Activated T-helper 9 cell treated with anti-CD3 and anti-CD28 coated beads, Interleukin-2, amount 50 U/mL, for 16 hours (primary cell): Measurements from ENCODE around the gene ARG2.

Source experiments
- DNase-seq: peaks from one replicate; pipeline ENCODE4 v3.0.0-alpha.2; 2020; ENCODE audit warnings: low read depth

ARG2 gene

GRCh38 chr14:67638642-67639041 lies 18.9 kb downstream of the ARG2 start:
- DNase-seq, result no peak

- DNase-seq, result no peak
Observed at GRCh38 chr14:67641480-67641879, 21.8 kb downstream of the ARG2 start.

GRCh38 chr14:67641902-67642749 lies 22.4 kb downstream of the ARG2 start:
- DNase-seq, result no peak

- no peak for DNase-seq
Observed at GRCh38 chr14:67643713-67644112, 24.0 kb downstream of the ARG2 start.

- DNase-seq, result no peak
Observed at GRCh38 chr14:67644428-67644827, 24.7 kb downstream of the ARG2 start.

- DNase-seq, result no peak
Observed at GRCh38 chr14:67645414-67645813, 25.7 kb downstream of the ARG2 start.

GRCh38 chr14:67646131-67646530 lies 26.4 kb downstream of the ARG2 start:
- DNase-seq, result no peak

- DNase-seq, result no peak
Observed at GRCh38 chr14:67650151-67650550, 30.4 kb downstream of the ARG2 start.

- DNase-seq, result no peak
Observed at GRCh38 chr14:67650694-67651093, 31.0 kb downstream of the ARG2 start.

- DNase-seq, result no peak
Observed at GRCh38 chr14:67652189-67652588, 32.5 kb downstream of the ARG2 start.

GRCh38 chr14:67653651-67654280 lies 34.0 kb downstream of the ARG2 start:
- DNase-seq, result no peak

- DNase-seq, result no peak
Observed at GRCh38 chr14:67663633-67664032, 43.9 kb downstream of the ARG2 start.

GRCh38 chr14:67665868-67666267 lies 46.1 kb downstream of the ARG2 start:
- no peak for DNase-seq

- no peak for DNase-seq
Observed at GRCh38 chr14:67666750-67667449, 47.2 kb downstream of the ARG2 start.

GRCh38 chr14:67668559-67668958 lies 48.8 kb downstream of the ARG2 start:
- no peak for DNase-seq

- no peak for DNase-seq
Observed at GRCh38 chr14:67673451-67673850, 53.7 kb downstream of the ARG2 start.

GRCh38 chr14:67674139-67674479 lies 54.4 kb downstream of the ARG2 start:
- peak; percentile 31 for DNase-seq

GRCh38 chr14:67674480-67675218 lies 54.9 kb downstream of the ARG2 start, which contains the start of gene VTI1B:
Gene VTI1B (minus strand): TSS chr14:67674632. CDS start chr14:67674489, 143 bp downstream.
- peak; percentile 65 for DNase-seq

- no peak for DNase-seq
Observed at GRCh38 chr14:67675219-67675582, 55.5 kb downstream of the ARG2 start.

GRCh38 chr14:67679006-67679405 lies 59.3 kb downstream of the ARG2 start:
- DNase-seq, result no peak

GRCh38 chr14:67680121-67680602 lies 60.4 kb downstream of the ARG2 start:
- no peak for DNase-seq

- no peak for DNase-seq
Observed at GRCh38 chr14:67680941-67681340, 61.2 kb downstream of the ARG2 start.
